Measurements from ENCODE around the gene PPDPF. TPM values are rescaled to one million over a fixed set of nuclear protein-coding genes. Genes with fewer than 3 reads are reported as not detected.

Gene PPDPF
- total RNA-seq, 1 donor from 2014 or later: 173 TPM

DNA sequence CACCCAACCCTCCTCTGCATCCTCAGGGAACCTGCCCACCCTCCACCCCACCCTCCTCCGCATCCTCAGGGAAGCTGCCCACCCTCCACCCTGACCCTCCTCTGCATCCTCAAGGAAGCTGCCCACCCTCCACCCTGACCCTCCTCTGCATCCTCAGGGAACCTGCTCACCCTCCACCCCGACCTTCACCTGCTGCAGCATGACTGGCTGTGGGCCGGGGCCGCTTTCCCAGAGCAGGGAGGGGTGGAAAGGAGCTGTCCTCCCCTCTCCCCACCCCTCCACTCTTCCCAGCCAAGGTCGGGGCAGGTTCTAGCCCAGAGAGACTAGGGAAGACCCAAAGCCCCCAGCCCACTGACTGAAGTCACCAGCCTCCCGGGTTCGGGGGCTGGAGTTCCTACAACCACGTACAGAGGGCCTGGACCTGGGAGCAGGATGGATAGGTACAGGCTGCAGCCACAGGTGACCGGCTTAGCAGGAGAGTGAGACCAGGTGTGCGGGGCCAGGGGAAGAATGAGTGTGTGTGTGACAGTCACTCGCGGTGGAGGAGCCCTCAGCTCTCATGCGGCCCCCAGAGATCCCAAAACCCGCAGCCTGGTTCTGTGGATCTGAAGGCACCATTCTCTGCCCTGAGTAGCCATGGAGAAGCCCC lies 33.3 kb upstream of the PPDPF start:
- DNase-seq (ENCODE audit: low spot score): no peak

DNA sequence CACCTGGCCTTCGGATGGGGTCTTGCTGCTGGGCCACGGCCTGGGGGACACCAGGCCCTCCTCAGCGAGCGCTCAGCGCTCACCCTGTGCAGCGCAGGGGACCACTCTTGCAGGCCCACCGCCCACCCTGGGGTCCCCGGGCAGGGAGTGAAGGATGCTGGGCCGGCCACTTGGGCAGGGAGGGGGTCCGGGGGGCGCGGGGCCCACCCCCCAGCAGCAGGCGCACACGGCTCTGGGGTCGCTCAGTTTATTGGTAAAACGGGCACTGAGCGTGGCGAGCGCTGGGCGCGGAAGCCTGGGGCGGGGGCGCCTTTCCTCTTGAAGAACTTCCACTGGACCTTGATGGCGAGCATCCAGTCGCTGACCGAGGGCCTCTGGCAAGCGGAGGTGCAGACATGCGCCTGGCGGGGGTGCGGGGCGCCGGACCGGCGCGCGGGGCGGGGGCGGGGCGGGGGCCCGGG lies 32.8 kb upstream of the PPDPF start:
- no peak for DNase-seq (ENCODE audit: low spot score)

- DNase-seq (ENCODE audit: low spot score): no peak
Observed at GRCh38 chr20:63488315-63489251, 32.0 kb upstream of the PPDPF start.

DNA sequence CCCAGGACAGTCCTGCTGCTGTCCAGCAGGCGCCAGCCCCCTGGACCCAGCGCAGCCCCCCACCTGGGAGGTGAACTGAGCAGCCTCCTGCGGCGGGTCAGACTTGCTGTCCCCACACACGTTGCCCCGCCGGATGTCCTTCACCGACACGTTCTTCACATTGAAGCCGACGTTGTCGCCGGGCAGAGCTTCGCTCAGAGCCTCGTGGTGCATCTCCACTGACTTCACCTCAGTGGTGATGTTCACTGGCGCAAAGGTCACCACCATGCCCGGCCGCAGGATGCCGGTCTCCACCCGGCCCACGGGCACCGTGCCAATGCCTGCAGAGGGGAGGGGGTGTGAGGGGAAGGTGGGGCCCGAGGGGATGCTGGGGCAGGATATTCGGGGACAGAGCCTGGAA lies 30.1 kb upstream of the PPDPF start:
- DNase-seq (ENCODE audit: low spot score): no peak

DNA sequence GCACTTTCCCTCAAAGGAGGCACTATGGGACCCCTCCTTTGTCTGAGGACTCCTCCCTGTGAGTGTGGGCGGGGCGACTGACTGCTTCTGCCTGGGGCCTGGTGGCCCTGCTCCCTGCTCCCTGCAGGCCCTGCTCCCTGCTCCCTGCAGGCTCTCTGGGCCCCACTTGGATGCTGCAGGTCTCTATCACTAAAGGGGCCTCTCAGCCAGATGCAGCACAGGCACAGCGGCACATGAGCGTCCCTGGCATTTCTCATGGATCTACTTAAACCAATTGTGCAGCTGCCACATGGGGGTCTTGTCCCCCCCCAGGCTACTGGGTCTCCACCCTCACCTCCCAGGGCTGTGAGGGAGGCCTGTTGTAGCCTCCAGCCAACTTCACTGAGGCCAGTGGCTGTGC lies 29.5 kb upstream of the PPDPF start:
- DNase-seq (ENCODE audit: low spot score): no peak

DNA sequence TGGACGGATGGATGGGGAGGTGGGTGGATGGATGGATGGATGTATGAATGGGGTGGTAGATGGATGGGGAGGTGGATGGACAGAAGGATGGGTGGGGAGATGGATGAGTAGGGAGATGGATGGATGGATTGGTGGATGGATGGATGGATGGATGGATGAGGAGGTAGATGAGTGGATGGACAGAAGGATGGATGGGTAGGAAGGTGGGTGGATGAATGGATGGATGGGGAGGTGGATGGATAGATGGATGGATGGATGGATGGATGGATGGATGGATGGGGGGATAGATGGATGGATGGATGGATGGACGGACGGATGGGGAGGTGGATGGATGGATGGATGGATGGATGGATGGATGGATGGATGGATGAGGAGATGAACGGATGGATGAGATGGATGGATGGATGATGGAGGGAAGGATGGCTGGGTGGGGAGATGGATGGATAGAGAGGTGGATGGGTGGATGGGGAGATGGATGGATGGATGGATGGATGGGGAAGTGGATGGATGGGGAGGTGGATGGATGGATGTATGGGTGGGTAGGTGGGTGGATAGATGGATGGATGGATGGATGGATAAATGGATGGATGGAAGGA lies 28.8 kb upstream of the PPDPF start:
- DNase-seq (ENCODE audit: low spot score): no peak

DNA sequence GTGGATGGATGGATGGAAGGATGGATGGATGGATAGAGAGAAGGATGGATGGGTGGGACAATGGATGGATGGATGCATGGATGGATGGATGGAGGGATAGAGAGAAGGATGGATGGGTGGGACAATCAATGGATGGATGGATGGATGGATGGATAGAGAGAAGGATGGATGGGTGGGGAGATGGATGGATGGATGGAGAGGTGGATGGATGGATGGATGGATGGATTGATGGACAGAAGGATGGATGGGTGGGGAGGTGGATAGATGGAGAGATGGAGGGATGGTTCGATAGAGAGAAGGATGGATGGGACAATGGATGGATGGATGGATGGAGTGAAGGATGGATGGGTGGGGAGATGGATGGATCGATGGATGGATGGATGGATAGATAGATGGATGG lies 28.0 kb upstream of the PPDPF start:
- DNase-seq (ENCODE audit: low spot score): no peak

- no peak for DNase-seq (ENCODE audit: low spot score)
Observed at GRCh38 chr20:63492982-63493381, 27.6 kb upstream of the PPDPF start.

- no peak for DNase-seq (ENCODE audit: low spot score)
Observed at GRCh38 chr20:63493563-63494020, 27.0 kb upstream of the PPDPF start.

- no peak for DNase-seq (ENCODE audit: low spot score)
Observed at GRCh38 chr20:63494084-63494419, 26.5 kb upstream of the PPDPF start.

- DNase-seq (ENCODE audit: low spot score): no peak
Observed at GRCh38 chr20:63494420-63495166, 26.0 kb upstream of the PPDPF start.

DNA sequence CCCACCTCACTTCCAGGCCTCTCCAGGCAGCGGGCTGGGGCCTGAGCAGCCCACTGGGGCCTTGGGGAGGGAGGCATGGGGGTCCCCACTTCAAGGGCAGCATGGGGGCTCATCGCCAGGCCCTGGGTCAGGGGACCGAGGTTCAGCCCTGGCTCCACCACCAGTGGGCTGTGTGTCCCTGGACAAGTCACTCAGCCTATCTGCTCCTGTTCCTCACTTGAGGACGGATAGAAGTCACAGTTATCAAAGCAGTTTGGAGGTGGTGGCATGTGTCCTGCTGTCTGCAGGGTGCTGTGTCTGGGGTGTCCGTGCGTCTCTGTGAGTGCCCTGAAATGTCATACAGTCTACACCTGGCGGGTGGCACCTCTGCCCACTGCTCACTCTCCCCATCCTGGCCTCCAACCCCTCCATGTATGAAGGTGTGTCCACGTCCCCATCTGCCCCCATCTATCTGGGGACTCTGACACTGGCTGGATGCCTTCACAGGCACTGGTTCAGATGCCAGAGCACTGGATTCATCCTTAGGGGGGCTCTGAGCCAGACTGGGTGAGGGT lies 25.3 kb upstream of the PPDPF start:
- no peak for DNase-seq (ENCODE audit: low spot score)

DNA sequence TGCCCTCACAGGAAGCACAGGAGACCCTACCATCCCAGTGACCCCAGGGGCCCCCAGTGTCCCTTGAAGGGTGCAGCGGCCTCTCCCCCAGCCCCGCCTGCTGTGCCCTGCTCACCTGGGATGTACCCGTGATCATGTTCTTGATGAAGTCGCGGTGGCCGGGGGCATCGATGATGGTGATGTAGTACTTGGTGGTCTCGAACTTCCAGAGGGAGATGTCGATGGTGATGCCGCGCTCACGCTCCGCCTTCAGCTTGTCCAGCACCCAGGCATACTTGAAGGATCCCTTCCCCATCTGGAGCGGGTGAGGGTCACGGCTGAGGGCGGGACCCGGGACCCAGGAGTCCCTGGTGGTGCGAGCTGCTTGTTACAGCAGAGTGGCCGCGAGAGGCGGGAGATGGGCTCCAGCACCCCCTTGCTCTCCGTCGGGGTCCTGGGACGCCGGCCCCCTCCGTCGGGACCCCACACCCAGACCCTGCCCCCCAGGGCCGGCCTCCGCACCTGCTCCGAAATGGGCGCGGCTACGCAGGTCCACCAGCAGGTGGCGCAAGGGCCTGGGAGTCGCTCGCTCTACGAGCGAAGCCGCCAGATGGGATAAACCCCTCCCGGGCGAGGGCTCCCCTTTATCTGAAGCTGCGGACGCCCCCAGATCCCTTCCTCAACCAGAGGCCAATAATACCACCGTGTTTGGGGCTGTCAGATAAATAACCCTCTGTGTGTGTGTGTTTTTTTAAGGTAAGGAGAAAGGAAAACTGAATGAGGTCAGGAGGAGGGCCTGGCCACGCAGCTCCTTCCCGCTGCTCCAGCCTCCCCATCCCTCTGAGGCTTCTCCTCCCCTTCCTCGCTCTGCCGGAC lies 24.6 kb upstream of the PPDPF start:
- DNase-seq (ENCODE audit: low spot score): no peak

- DNase-seq (ENCODE audit: low spot score): no peak
Observed at GRCh38 chr20:63496596-63497120, 23.9 kb upstream of the PPDPF start.

GRCh38 chr20:63497138-63497945 lies 23.2 kb upstream of the PPDPF start:
- no peak for DNase-seq (ENCODE audit: low spot score)

GRCh38 chr20:63497946-63498935 lies 22.3 kb upstream of the PPDPF start:
- no peak for DNase-seq (ENCODE audit: low spot score)

- no peak for DNase-seq (ENCODE audit: low spot score)
Observed at GRCh38 chr20:63498960-63499337, 21.6 kb upstream of the PPDPF start, which contains the start of gene EEF1A2. EEF1A2 (minus strand) TSS chr20:63499083; CDS start chr20:63497763, 1,320 bp downstream.
